Uterus (tissue), 4 donors: ENCODE measurements around the gene TNFRSF4. TPM values are rescaled to one million over a fixed set of nuclear protein-coding genes. Genes with fewer than 3 reads are reported as not detected.

Experiments
- DNase-seq, 2 donors: peaks; one replicate each; pipeline ENCODE4 v3.0.0-alpha.2; 2019 to 2020
- H3K27ac ChIP-seq, 2 donors: fragments of 200-600 bp; sonication (generic); 1 replicate in 1 of 2; 2 replicates in 1 of 2; pipeline ENCODE4 v1.5.1; 2016 to 2018
- H3K27me3 ChIP-seq, 2 donors: fragments of 200-600 bp; sonication (generic); one replicate each; pipeline ENCODE4 v1.5.1; 2018 to 2019; ENCODE audit warnings: control low read depth in 1 of 2
- H3K36me3 ChIP-seq, 2 donors: fragments of 200-600 bp; sonication (generic); one replicate each; pipeline ENCODE4 v1.5.1; 2019; ENCODE audit warnings: control low read depth in 1 of 2
- H3K4me1 ChIP-seq, 2 donors: fragments of 200-600 bp; sonication (generic); one replicate each; pipeline ENCODE4 v1.5.1; 2018 to 2019; ENCODE audit warnings: control low read depth in 1 of 2
- H3K4me3 ChIP-seq, 2 donors: fragments of 200-600 bp; sonication (generic); 1 replicate in 1 of 2; 2 replicates in 1 of 2; pipeline ENCODE4 v1.5.1; 2018 to 2019; ENCODE audit warnings: mild to moderate bottlenecking in 1 of 2
- H3K9me3 ChIP-seq, 2 donors: fragments of 200-600 bp; sonication (generic); one replicate each; pipeline ENCODE4 v1.5.1; 2019; ENCODE audit warnings: control low read depth in 1 of 2
- POLR2A ChIP-seq, 2 donors: fragments of 450-650 bp; IDR thresholded peaks; one replicate each; pipeline ENCODE4 v1.6.1; 2016; ENCODE audit warnings: antibody characterized with exemption in 2 of 2, mild to moderate bottlenecking in 1 of 2, moderate library complexity in 1 of 2
- intact Hi-C: fragments of 100-400 bp; cut with DNase I; formaldehyde crosslinking; loops from one replicate; pipeline ENCODE4 v1.15.1; 2023; ENCODE audit warnings: low total_unique reads
- total RNA-seq, 4 donors: library from RNA; depleted of rRNA in 3 of 4; stranded (reverse); fragments of >200 nt in 3 of 4; gene quantifications; one replicate each; pipeline versions ENCODE4 v1.1.0 to v1.2.4, GENCODE V29; 2014 to 2023
- TF ChIP-seq, protein P1 (sequence below), 4 experiments: fragments of 200-600 bp in 2 of 4; fragments of 450-650 bp in 2 of 4; sonication (generic) in 2 of 4; IDR thresholded peaks; one replicate each; pipeline ENCODE4 v1.5.1; 2016 to 2019; ENCODE audit warnings: antibody characterized with exemption in 4 of 4, mild to moderate bottlenecking in 2 of 4, moderate library complexity in 1 of 4
- donor health status: DM: yes; HTN: yes; CAD: no.

Gene TNFRSF4
- total RNA-seq, 4 donors from 2014 or later: 1.3 to 1.5 TPM; not detected in 2

GRCh38 chr1:1241588-1242219 lies 27.8 kb upstream of the TNFRSF4 start:
- no peak overlapping the region for H3K27ac ChIP-seq
- peaks cover 0 to 14% of the 10 kb centered on the region in 2 donors for H3K4me1 ChIP-seq
- no peak for DNase-seq
- TF ChIP-seq POLR2A (IDR thresholded peaks at IDR 0.05): no peak
- TF ChIP-seq, protein P1, sequence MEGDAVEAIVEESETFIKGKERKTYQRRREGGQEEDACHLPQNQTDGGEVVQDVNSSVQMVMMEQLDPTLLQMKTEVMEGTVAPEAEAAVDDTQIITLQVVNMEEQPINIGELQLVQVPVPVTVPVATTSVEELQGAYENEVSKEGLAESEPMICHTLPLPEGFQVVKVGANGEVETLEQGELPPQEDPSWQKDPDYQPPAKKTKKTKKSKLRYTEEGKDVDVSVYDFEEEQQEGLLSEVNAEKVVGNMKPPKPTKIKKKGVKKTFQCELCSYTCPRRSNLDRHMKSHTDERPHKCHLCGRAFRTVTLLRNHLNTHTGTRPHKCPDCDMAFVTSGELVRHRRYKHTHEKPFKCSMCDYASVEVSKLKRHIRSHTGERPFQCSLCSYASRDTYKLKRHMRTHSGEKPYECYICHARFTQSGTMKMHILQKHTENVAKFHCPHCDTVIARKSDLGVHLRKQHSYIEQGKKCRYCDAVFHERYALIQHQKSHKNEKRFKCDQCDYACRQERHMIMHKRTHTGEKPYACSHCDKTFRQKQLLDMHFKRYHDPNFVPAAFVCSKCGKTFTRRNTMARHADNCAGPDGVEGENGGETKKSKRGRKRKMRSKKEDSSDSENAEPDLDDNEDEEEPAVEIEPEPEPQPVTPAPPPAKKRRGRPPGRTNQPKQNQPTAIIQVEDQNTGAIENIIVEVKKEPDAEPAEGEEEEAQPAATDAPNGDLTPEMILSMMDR (IDR thresholded peaks at IDR 0.05): no peak
- no peak overlapping the region for H3K4me3 ChIP-seq
- no peaks in the 10 kb centered on the region for H3K9me3 ChIP-seq
- H3K36me3 ChIP-seq: no peaks in the 10 kb centered on the region
- intact Hi-C loops: no loop called here
- H3K27me3 ChIP-seq: peaks cover 0 to 4% of the 10 kb centered on the region in 2 donors

DNA sequence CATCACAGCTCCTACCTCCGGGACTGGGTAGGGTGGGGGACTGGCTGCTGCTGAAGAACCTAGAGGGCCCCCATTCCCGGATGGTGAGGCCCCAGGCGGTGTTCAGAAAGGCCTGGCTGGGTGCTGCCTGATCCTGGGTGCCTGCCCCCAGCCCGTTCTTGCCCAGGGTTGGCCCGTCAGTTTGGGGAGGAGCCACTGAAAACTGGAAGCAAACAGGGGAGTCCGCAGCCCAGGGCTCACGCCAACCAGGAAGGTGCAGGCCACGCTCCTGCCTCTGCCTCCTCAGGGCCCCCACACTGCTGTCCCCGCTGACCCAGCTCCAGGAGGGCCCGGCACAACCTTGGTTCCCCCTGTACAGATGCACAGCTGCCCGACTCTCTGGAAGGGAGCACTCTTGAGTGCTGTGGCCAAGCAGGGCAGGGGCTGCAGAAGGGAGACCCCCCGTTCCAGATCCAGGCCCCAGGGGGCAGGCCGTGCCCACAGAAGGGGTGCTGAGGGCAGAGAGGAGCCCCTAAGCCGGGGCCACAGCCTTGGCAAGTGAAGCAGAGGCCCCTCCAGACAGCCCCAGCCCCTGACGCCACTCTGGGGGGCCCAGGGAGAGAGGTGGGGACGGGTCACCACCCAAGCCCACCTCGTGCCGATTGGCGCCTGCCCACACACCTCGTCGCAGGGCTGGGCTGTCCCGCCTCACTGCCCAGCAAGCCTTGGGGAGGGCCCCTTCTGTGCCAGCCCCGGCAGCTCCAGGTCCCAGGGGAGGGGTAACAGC lies 27.1 kb upstream of the TNFRSF4 start:
- Histone ChIP-seq H3K27ac (no peak overlapping the region), H3K36me3 (no peaks in the 10 kb centered on the region), H3K9me3 (no peaks in the 10 kb centered on the region), H3K4me3 (no peak overlapping the region), H3K4me1 (peaks cover 0 to 9% of the 10 kb centered on the region in 2 donors), H3K27me3 (peaks cover 0 to 4% of the 10 kb centered on the region in 2 donors)
- intact Hi-C loops: no loop called here
- no peak for DNase-seq
- TF ChIP-seq, protein P1 (IDR thresholded peaks at IDR 0.05): no peak
- TF ChIP-seq POLR2A (IDR thresholded peaks at IDR 0.05): no peak

DNA sequence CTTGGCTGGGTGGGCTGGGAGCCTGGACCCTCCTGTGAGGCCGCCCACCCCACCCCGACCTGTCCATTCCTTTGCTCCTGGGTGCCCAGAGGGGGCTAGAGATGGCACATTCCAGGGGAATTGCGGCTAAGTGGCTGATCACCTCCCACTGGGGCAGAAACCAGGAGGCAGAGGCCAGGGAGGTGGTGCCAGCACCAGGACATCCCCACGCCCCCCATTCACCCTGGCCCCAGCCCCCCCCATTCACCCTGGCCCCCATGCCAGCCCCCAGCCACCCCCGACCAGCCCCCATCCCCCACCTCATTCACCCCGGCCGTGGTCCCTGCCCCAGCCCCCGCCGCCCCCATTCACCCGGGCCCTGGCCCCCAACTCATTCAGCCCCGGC lies 26.4 kb upstream of the TNFRSF4 start:
- no peak overlapping the region for H3K27ac ChIP-seq
- no peaks in the 10 kb centered on the region for H3K9me3 ChIP-seq
- intact Hi-C loops: no loop called here
- H3K36me3 ChIP-seq: no peaks in the 10 kb centered on the region
- peaks cover 0 to 9% of the 10 kb centered on the region in 2 donors for H3K4me1 ChIP-seq
- no peak overlapping the region for H3K4me3 ChIP-seq
- H3K27me3 ChIP-seq: peaks cover 0 to 4% of the 10 kb centered on the region in 2 donors
- TF ChIP-seq, protein P1 (IDR thresholded peaks at IDR 0.05): no peak
- no peak for TF ChIP-seq POLR2A (IDR thresholded peaks at IDR 0.05)
- DNase-seq: no peak

- H3K27ac ChIP-seq: no peak overlapping the region
- no peak for DNase-seq
- H3K9me3 ChIP-seq: no peaks in the 10 kb centered on the region
- no peaks in the 10 kb centered on the region for H3K36me3 ChIP-seq
- peaks cover 0 to 9% of the 10 kb centered on the region in 2 donors for H3K4me1 ChIP-seq
- peaks cover 0 to 4% of the 10 kb centered on the region in 2 donors for H3K27me3 ChIP-seq
- intact Hi-C loops: loop anchor here (10.0 kb wide), 1 partner anchor 265 kb away; no protein-coding TSS in a partner anchor
- H3K4me3 ChIP-seq: no peak overlapping the region
- TF ChIP-seq, protein P1 (IDR thresholded peaks at IDR 0.05): no peak
- no peak for TF ChIP-seq POLR2A (IDR thresholded peaks at IDR 0.05)
Measured at GRCh38 chr1:1239614-1240347, 25.8 kb upstream of the TNFRSF4 start.
